ENCODE data around the gene DLST. TPM values are rescaled to one million over a fixed set of nuclear protein-coding genes. Genes with fewer than 3 reads are reported as not detected.

The DLST gene
- total RNA-seq, 1 experiment from 2014 or later, result 35.2 TPM

GRCh38 chr14:74896400-74896799 lies 14.7 kb downstream of the DLST start:
- DNase-seq (ENCODE audit: low spot score), result no peak

- no peak for DNase-seq (ENCODE audit: low spot score)
These were observed 15.9 kb downstream of the DLST start for GRCh38 chr14:74897642-74898041.

- DNase-seq (ENCODE audit: low spot score), result no peak
These were observed 16.4 kb downstream of the DLST start for GRCh38 chr14:74898083-74898482.

DNA sequence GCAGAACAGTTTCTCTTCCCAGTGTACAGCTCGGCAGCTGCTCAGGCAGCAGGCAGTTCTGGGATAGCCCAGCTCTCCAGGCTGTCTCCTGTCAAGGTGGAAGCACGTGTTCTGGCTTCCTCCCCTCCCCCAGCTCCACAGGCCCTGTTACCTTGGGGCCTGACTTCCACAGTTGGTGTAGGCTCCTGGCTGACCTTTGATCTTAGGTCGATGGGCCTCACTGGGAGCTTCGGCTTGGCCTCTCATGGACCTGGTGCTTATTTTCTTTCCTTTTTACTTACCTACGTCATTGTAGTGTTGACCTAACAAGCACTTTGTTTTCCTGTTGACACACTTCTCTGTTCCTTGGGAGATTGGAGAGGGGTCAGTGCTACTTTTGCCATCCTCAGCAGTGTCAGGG lies 17.0 kb downstream of the DLST start:
- DNase-seq (ENCODE audit: low spot score), result no peak

- DNase-seq (ENCODE audit: low spot score), result no peak
These were observed 21.4 kb downstream of the DLST start for GRCh38 chr14:74902941-74903705.

GRCh38 chr14:74904635-74905503 lies 23.2 kb downstream of the DLST start:
- DNase-seq (ENCODE audit: low spot score), result no peak

DNA sequence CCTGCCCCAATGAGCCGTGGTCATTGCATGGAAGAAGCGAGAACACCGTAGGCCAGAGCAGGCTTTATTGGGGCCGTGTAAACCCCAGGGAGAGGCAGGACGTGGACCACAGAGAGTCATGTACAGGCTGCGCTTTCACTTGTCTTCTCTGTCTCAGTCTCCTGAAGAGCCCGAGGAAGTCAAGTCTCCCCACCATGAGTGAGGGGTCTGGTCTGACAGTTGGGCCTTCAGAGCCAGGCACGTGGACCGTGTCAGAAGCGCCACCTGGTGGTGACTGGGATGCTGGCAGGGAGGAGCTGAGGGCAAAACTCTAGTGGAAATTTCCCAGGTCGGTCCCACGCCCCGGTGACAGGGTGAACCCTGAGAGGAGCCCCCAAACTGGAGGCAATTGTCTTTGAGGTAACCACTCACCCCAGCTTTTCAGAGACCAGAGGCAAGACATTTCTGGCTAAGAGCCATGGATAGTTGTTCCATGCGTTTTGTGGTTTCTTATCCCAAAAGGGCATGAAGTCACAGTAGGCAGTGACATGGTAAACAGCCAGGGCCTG lies 24.0 kb downstream of the DLST start:
- peak; percentile 67 for DNase-seq (ENCODE audit: low spot score)

DNA sequence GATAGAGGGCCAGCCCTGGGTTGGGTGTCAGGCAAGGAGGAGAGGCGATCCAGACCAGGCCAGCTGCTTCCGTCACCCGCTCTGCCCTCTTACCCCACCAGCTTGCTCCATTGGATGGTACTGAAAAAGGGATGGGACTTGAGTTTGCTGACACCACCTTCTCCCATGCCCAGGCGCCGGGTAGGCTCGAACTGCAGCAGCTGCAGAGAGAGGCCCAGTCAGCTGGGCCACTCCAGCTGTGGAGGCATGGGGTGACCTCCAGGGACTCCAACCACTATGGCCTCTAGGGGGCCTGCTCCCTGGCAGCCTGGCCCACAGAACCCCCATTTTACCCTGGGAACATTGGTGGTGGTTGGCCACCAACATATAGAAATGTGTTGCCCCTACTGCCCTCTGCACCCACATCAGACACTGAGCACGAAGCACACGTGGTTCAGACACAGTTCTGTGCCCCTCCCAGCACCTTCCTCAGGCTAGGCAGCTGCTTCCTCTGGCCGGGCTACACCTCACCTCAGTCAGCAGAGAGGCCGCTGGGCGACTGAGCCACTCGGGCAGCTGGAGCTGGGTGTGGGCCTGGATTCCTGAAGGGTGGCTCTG lies 25.3 kb downstream of the DLST start:
- no peak for DNase-seq (ENCODE audit: low spot score)

DNA sequence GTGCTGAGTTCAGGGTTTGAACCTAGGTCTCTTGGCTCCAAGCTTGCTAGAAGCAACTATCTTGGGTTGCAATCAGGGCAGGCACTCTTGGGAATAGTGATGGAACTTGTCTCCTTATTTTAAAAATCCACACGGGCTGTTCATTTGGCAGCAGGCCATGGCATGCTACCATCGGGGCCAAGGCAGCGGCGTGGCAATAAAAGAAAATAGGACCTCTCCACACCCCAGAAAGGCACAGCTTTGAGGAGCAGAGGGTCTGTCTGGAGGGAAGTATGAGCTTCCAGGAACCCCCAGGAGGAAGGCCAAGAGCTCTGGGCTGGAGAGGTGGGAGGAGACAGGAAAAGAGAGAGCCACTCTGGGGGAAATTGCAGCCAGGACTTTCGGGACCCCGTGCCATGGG lies 26.0 kb downstream of the DLST start:
- no peak for DNase-seq (ENCODE audit: low spot score)

GRCh38 chr14:74908861-74909341 lies 27.2 kb downstream of the DLST start:
- no peak for DNase-seq (ENCODE audit: low spot score)

GRCh38 chr14:74909501-74909900 lies 27.8 kb downstream of the DLST start:
- no peak for DNase-seq (ENCODE audit: low spot score)

- DNase-seq (ENCODE audit: low spot score), result no peak
These were observed 28.2 kb downstream of the DLST start for GRCh38 chr14:74909911-74910310.

GRCh38 chr14:74910556-74910955 lies 28.8 kb downstream of the DLST start:
- no peak for DNase-seq (ENCODE audit: low spot score)

DNA sequence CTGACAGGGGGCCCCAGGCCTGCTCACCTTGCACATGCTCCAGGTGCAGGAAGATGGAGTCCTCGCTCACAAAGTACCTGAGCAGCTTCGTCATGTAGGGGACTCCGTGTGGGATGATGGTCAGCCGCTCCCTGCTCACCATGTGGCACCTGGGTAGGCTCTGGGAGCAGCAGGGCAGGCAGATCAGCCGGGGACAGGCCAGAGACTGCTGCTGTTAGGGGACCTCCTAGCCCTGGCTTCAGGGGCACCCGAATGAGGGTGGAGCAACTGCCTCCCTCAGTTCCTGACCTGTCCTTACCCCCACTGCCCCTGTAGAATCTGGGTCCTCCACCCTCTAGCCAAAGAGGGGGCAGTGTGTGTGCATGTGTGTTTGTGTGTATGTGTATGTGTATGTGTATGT lies 29.5 kb downstream of the DLST start:
- DNase-seq (ENCODE audit: low spot score), result no peak

DNA sequence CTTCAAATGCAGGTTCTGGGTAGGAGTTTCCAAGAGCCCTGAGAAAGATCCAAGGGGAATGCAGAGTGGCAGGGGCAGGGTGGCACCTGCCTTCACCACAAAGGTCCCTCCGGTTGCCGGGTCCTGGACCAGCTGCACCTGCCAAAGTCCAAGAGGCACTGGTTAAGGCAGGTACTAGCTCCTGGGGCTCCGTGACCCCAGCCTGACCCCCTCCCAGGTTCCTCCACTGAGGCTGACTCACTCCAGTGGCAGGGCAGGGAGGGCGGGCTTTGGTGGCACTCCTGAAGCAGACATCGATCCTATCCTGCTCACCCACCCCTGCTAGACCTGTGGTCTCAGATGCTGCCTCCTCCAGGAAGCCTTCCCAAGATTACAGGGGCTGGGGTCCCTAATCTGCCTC lies 30.0 kb downstream of the DLST start:
- DNase-seq (ENCODE audit: low spot score), result peak; percentile 16

DNA sequence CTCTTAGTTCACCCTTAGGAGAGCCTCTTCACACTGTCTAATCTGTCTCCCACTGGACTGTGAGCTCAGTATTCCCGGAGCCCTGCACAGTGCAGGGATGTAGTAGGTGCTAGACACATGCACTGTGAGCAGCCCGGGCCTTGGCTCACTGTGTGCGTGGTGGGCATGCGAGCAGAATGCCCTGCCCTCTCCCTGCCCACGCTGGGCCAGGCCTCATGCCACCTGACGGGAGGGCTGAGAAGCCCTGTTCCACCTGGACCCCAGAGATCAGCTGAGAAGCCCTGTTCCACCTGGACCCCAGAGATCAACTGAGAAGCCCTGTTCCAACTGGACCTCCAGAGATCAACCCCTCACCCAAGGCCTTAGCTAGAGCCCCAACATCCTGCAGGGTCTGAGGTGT lies 30.4 kb downstream of the DLST start:
- no peak for DNase-seq (ENCODE audit: low spot score)

GRCh38 chr14:74912801-74913200 lies 31.1 kb downstream of the DLST start:
- no peak for DNase-seq (ENCODE audit: low spot score)

GRCh38 chr14:74913393-74913910 lies 31.7 kb downstream of the DLST start:
- DNase-seq (ENCODE audit: low spot score), result no peak

DNA sequence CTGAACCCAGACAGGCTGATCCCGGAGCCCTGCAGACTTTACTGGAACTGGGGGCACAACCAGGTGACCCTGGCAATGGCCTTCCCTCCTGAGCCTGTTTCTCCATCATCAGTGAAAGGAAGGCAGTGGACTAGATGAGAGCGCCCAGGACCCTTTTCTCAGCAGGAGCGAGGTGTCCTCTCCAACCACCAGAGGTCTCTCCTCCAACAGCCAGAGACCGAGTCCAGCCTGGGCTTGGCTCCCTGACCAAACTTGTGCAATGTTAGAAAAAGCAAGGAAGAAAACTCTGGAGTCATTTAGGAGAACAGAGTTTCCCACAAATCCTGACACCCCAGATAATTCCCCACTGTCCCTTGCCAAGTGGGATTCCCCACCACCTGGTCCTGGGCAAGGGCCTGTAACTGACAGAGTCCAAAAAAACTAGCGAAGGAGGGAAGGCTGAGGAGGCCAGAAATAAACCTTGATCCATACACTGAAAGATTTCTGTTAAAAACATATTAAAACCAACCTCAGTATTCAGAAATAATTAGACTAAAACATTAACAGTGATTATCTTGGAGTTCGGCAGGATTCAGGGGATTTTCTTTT lies 32.4 kb downstream of the DLST start:
- peak; percentile 69 for DNase-seq (ENCODE audit: low spot score)

DNA sequence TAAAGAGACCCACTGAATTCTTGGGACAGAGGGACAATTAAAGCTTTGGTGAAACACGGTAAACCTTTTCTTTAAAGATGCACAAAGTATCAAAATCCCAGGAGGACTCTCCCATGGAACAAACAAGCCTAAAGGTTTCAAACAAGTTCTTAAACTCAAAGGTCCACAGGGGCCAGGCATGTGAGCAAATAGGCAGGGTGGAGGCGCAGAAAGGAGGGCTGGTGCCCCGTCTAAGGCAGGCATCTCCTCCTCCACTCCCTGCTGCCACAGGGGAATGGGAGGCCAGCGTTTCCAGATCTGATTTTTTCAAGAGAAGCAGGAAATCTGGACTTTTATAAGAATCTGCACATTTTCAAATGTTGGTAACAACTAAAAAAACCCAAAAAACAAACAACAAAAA lies 33.7 kb downstream of the DLST start:
- DNase-seq (ENCODE audit: low spot score), result no peak

- no peak for DNase-seq (ENCODE audit: low spot score)
These were observed 34.1 kb downstream of the DLST start for GRCh38 chr14:74915826-74916225.

DNA sequence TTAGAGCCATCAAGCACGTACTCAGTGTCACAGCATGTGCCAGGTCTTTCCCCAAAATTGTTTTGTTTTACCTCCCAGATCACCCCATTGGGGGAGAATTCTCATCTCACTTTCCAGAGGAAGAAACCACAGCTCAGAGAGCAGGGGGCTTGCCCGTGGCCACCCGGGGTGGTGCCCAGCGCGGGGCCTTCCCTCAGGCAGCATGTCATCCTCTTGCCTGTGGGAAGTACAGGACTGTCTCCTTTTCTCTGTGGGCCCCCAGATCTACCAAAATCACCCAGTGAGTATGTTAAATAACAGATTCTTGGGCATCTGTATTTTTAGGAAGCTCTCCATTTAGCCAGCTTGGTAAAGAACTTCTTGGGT lies 35.4 kb downstream of the DLST start:
- no peak for DNase-seq (ENCODE audit: low spot score)

All from HT-29 (cell line).